Liver (tissue), 9 donors: Measurements from ENCODE around the gene ABTB2. TPM values are rescaled to one million over a fixed set of nuclear protein-coding genes. Genes with fewer than 3 reads are reported as not detected.
A peak's percentile ranks its signal among the peaks of the same experiment; 100 is the strongest.

Experiments used
- DNase-seq: peaks from one replicate; pipeline ENCODE4 v3.0.0-alpha.2; 2017; ENCODE audit warnings: low spot score
- H3K27ac ChIP-seq, 2 donors: one replicate each; pipeline ENCODE4 v1.7.0; 2013; ENCODE audit warnings: inconsistent platforms in 2 of 2, low read length in 2 of 2, control low read depth in 1 of 2, low read depth in 1 of 2, mild to moderate bottlenecking in 1 of 2
- H3K27me3 ChIP-seq, 4 donors: one replicate each; pipeline versions ENCODE4 v1.6.1 to v1.7.0; 2013; ENCODE audit warnings: low read length in 3 of 4, inconsistent platforms in 1 of 4, mild to moderate bottlenecking in 1 of 4, moderate library complexity in 1 of 4; ENCODE audit not compliant: control insufficient read depth in 4 of 4, insufficient read depth in 4 of 4
- H3K36me3 ChIP-seq, 4 donors: one replicate each; pipeline versions ENCODE4 v1.6.1 to v1.7.0; 2013; ENCODE audit warnings: low read length in 3 of 4, mild to moderate bottlenecking in 3 of 4, low read depth in 1 of 4, moderate library complexity in 1 of 4; ENCODE audit not compliant: control insufficient read depth in 4 of 4, insufficient read depth in 3 of 4
- H3K4me1 ChIP-seq, 4 donors: one replicate each; pipeline versions ENCODE4 v1.6.1 to v1.7.0; 2013; ENCODE audit warnings: low read length in 3 of 4, mild to moderate bottlenecking in 3 of 4, moderate library complexity in 1 of 4; ENCODE audit not compliant: control insufficient read depth in 4 of 4, insufficient read depth in 4 of 4
- H3K4me3 ChIP-seq, 3 donors: one replicate each; pipeline versions ENCODE4 v1.6.1 to v1.7.0; 2013; ENCODE audit warnings: low read length in 3 of 3, control low read depth in 1 of 3, low read depth in 1 of 3, mild to moderate bottlenecking in 1 of 3
- H3K9ac ChIP-seq, 2 donors: one replicate each; pipeline ENCODE4 v1.7.0; 2013; ENCODE audit warnings: low read length in 2 of 2, mild to moderate bottlenecking in 2 of 2, moderate library complexity in 2 of 2, control low read depth in 1 of 2, low read depth in 1 of 2
- H3K9me3 ChIP-seq, 4 donors: one replicate each; pipeline versions ENCODE4 v1.6.1 to v1.7.0; 2013; ENCODE audit warnings: low read length in 3 of 4; ENCODE audit not compliant: control insufficient read depth in 4 of 4
- EGR1 ChIP-seq, 2 donors: IDR thresholded peaks; 2 replicates each; pipeline ENCODE4 v1.6.1; 2016 to 2018; ENCODE audit warnings: antibody characterized with exemption in 2 of 2, low read depth in 2 of 2
- FOXA1 ChIP-seq: IDR thresholded peaks from 2 replicates; pipeline ENCODE4 v1.6.1; 2016; ENCODE audit warnings: antibody characterized with exemption
- FOXA2 ChIP-seq: IDR thresholded peaks from 2 replicates; pipeline ENCODE4 v1.6.1; 2016; ENCODE audit warnings: antibody characterized with exemption
- GABPA ChIP-seq, 2 donors: IDR thresholded peaks in 1 of 2; conservative IDR thresholded peaks in 1 of 2; 2 replicates each; pipeline ENCODE4 v1.6.1; 2016; ENCODE audit warnings: antibody characterized with exemption in 2 of 2, mild to moderate bottlenecking in 1 of 2, moderate library complexity in 1 of 2
- HNF4A ChIP-seq, 2 donors: conservative IDR thresholded peaks; 2 replicates each; pipeline ENCODE4 v1.6.1; 2016; ENCODE audit warnings: antibody characterized with exemption in 2 of 2, mild to moderate bottlenecking in 2 of 2
- HNF4G ChIP-seq: IDR thresholded peaks from 2 replicates; pipeline ENCODE4 v1.6.1; 2016; ENCODE audit warnings: antibody characterized with exemption
- JUND ChIP-seq, 2 donors: IDR thresholded peaks; 2 replicates each; pipeline ENCODE4 v1.6.1; 2016; ENCODE audit warnings: antibody characterized with exemption in 2 of 2
- NR2F2 ChIP-seq: IDR thresholded peaks from 2 replicates; pipeline ENCODE4 v1.6.1; 2016; ENCODE audit warnings: antibody characterized with exemption
- RAD21 ChIP-seq, 2 donors: IDR thresholded peaks; 2 replicates each; pipeline ENCODE4 v1.6.1; 2016; ENCODE audit warnings: antibody characterized with exemption in 2 of 2, mild to moderate bottlenecking in 2 of 2
- RXRA ChIP-seq, 2 donors: IDR thresholded peaks; 2 replicates each; pipeline ENCODE4 v1.6.1; 2017 to 2018; ENCODE audit warnings: antibody characterized with exemption in 2 of 2, mild to moderate bottlenecking in 1 of 2
- SP1 ChIP-seq: IDR thresholded peaks from 2 replicates; pipeline ENCODE4 v1.6.1; 2018; ENCODE audit warnings: antibody characterized with exemption, mild to moderate bottlenecking
- TAF1 ChIP-seq: conservative IDR thresholded peaks from 2 replicates; pipeline ENCODE4 v1.6.1; 2016; ENCODE audit warnings: antibody characterized with exemption, mild to moderate bottlenecking
- YY1 ChIP-seq: IDR thresholded peaks from 2 replicates; pipeline ENCODE4 v1.6.1; 2016; ENCODE audit warnings: antibody characterized with exemption, mild to moderate bottlenecking
- WGBS: extraction: QIAGEN DNeasy Blood & Tissue Kit; methylation state at CpG from one replicate; pipeline ENCODE4 v1.1.7; 2013; 5-methylcytosine and 5-hydroxymethylcytosine counted together
- polyA plus RNA-seq, 2 donors: library from polyadenylated mRNA; stranded (reverse) in 1 of 2; unstranded in 1 of 2; fragments of 200-250 nt in 1 of 2; fragments of >200 nt in 1 of 2; fragmentation: Nextera tagmentation in 1 of 2; extraction: Ambion mirVana in 1 of 2; gene quantifications; one replicate each; pipeline versions ENCODE4 v1.2.1 to v1.2.3, GENCODE V29; 2013 to 2015
- total RNA-seq, 2 donors: library from RNA; depleted of rRNA; stranded (reverse); fragments of >200 nt; gene quantifications; one replicate each; pipeline ENCODE4 v1.2.3, GENCODE V29; 2014
- TF ChIP-seq, protein P1 (sequence below): IDR thresholded peaks from 2 replicates; pipeline ENCODE4 v1.6.1; 2016; ENCODE audit warnings: antibody characterized with exemption
- TF ChIP-seq, protein P2 (sequence below): IDR thresholded peaks from 2 replicates; pipeline ENCODE4 v1.6.1; 2016; ENCODE audit warnings: antibody characterized with exemption
- TF ChIP-seq, protein P3 (sequence below): fragments of 150-350 bp; IDR thresholded peaks from 2 replicates; pipeline ENCODE4 v1.5.1; 2017; ENCODE audit warnings: improper control_type of control experiment, low read depth, low read length; ENCODE audit not compliant: missing input control
- TF ChIP-seq, protein P4 (sequence below): IDR thresholded peaks from 2 replicates; pipeline ENCODE4 v1.6.1; 2016; ENCODE audit warnings: antibody characterized with exemption, mild to moderate bottlenecking
- TF ChIP-seq, protein P5 (sequence below): IDR thresholded peaks from 2 replicates; pipeline ENCODE4 v1.6.1; 2016; ENCODE audit warnings: antibody characterized with exemption
- donor health status: healthy.
- donor health status: healthy.
- donor health status: healthy.
- donor health status: healthy.
- donor health status: healthy.

The ABTB2 gene
- total and polyA plus RNA-seq, 4 donors: 2.4 to 8.9 (median 6.1) TPM

DNA sequence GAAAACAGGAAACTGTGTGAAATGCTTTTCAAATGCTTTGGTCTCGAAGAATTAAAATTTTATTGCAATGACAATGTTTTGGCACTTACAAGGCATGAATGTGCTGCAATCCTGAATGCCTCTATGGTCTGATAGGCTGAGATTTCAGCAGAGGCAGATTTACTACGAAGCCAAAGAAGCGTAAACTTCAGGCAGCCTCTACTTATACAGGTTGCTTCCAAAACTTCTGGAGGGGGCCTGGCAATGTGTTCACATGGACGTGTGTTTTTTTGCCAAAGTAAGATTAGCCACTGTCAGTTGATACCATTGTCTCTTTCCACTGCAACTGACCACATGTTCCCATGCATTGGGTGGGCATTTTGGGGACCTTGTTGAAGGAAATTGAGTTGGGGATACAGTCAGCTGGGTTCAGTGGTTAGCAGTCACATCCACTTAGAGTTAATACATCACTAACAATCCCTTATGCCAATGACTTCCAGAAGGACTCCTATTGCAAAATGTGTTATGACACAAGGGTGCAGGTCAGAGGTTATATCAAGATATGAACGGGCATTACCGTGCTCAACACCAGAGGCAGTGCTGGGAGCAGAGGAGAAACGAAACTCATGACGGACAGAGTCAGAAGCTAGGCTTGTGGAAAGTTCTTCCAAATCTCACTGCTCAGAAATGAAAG lies 48.8 kb downstream of the ABTB2 start:
- peak overlapping the region; percentile 79 to 85 for H3K27ac ChIP-seq
- 28% methylated on average over 8 of the region's 8 CpGs for WGBS
- no peak overlapping the region for H3K4me3 ChIP-seq
- H3K36me3 ChIP-seq: no peaks in the 10 kb centered on the region
- H3K9me3 ChIP-seq: no peaks in the 10 kb centered on the region
- peak overlapping the region; percentile 10 to 68 for H3K9ac ChIP-seq
- peak; percentile 51 for DNase-seq
- H3K4me1 ChIP-seq: peaks cover 5 to 39% (median 26%) of the 10 kb centered on the region in 4 donors
- TF ChIP-seq GABPA (IDR thresholded peaks at IDR 0.05 in 1 of 2, conservative IDR thresholded peaks at IDR 0.05 in 1 of 2) (no peak), TAF1 (peak; percentile 79), HNF4G (peak; percentile 23), FOXA2 (peak; percentile 46), YY1 (peak; percentile 81), RAD21 (IDR thresholded peaks at IDR 0.05) (peak; percentile 62 to 74), EGR1 (IDR thresholded peaks at IDR 0.05; ENCODE audit: low read depth in 2 of 2) (peak in 1 of 2 donors; percentile 55), FOXA1 (peak; percentile 75), SP1 (peak; percentile 86), NR2F2 (peak; percentile 97), RXRA (IDR thresholded peaks at IDR 0.05) (peak; percentile 91 to 95), HNF4A (conservative IDR thresholded peaks at IDR 0.05) (peak; percentile 83 to 89), JUND (IDR thresholded peaks at IDR 0.05) (peak; percentile 69 to 83)
- TF ChIP-seq, protein P1, sequence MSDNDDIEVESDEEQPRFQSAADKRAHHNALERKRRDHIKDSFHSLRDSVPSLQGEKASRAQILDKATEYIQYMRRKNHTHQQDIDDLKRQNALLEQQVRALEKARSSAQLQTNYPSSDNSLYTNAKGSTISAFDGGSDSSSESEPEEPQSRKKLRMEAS: peak; percentile 87
- TF ChIP-seq, protein P2, sequence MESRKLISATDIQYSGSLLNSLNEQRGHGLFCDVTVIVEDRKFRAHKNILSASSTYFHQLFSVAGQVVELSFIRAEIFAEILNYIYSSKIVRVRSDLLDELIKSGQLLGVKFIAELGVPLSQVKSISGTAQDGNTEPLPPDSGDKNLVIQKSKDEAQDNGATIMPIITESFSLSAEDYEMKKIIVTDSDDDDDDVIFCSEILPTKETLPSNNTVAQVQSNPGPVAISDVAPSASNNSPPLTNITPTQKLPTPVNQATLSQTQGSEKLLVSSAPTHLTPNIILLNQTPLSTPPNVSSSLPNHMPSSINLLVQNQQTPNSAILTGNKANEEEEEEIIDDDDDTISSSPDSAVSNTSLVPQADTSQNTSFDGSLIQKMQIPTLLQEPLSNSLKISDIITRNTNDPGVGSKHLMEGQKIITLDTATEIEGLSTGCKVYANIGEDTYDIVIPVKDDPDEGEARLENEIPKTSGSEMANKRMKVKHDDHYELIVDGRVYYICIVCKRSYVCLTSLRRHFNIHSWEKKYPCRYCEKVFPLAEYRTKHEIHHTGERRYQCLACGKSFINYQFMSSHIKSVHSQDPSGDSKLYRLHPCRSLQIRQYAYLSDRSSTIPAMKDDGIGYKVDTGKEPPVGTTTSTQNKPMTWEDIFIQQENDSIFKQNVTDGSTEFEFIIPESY: peak; percentile 61
- TF ChIP-seq, protein P3, sequence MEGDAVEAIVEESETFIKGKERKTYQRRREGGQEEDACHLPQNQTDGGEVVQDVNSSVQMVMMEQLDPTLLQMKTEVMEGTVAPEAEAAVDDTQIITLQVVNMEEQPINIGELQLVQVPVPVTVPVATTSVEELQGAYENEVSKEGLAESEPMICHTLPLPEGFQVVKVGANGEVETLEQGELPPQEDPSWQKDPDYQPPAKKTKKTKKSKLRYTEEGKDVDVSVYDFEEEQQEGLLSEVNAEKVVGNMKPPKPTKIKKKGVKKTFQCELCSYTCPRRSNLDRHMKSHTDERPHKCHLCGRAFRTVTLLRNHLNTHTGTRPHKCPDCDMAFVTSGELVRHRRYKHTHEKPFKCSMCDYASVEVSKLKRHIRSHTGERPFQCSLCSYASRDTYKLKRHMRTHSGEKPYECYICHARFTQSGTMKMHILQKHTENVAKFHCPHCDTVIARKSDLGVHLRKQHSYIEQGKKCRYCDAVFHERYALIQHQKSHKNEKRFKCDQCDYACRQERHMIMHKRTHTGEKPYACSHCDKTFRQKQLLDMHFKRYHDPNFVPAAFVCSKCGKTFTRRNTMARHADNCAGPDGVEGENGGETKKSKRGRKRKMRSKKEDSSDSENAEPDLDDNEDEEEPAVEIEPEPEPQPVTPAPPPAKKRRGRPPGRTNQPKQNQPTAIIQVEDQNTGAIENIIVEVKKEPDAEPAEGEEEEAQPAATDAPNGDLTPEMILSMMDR: peak; percentile 36
- TF ChIP-seq, protein P4, sequence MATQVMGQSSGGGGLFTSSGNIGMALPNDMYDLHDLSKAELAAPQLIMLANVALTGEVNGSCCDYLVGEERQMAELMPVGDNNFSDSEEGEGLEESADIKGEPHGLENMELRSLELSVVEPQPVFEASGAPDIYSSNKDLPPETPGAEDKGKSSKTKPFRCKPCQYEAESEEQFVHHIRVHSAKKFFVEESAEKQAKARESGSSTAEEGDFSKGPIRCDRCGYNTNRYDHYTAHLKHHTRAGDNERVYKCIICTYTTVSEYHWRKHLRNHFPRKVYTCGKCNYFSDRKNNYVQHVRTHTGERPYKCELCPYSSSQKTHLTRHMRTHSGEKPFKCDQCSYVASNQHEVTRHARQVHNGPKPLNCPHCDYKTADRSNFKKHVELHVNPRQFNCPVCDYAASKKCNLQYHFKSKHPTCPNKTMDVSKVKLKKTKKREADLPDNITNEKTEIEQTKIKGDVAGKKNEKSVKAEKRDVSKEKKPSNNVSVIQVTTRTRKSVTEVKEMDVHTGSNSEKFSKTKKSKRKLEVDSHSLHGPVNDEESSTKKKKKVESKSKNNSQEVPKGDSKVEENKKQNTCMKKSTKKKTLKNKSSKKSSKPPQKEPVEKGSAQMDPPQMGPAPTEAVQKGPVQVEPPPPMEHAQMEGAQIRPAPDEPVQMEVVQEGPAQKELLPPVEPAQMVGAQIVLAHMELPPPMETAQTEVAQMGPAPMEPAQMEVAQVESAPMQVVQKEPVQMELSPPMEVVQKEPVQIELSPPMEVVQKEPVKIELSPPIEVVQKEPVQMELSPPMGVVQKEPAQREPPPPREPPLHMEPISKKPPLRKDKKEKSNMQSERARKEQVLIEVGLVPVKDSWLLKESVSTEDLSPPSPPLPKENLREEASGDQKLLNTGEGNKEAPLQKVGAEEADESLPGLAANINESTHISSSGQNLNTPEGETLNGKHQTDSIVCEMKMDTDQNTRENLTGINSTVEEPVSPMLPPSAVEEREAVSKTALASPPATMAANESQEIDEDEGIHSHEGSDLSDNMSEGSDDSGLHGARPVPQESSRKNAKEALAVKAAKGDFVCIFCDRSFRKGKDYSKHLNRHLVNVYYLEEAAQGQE: peak; percentile 60
- TF ChIP-seq, protein P5, sequence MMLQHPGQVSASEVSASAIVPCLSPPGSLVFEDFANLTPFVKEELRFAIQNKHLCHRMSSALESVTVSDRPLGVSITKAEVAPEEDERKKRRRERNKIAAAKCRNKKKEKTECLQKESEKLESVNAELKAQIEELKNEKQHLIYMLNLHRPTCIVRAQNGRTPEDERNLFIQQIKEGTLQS: no peak
- no peaks in the 10 kb centered on the region for H3K27me3 ChIP-seq
